H1 (cell line): ENCODE data around the gene FXYD5. TPM values are rescaled to one million over a fixed set of nuclear protein-coding genes. Genes with fewer than 3 reads are reported as not detected.

Experiments
- CTCF ChIA-PET: fragments of 300-600 bp; sonication (Branson Sonifier 250); formaldehyde crosslinking; loops from one replicate; lab custom pipeline; 2021; ENCODE audit not compliant: partially characterized antibody; lab: Charles Lee
- POLR2A ChIA-PET: fragments of 300-600 bp; sonication (Branson Sonifier 250); formaldehyde crosslinking; loops from one replicate; lab custom pipeline; 2021; ENCODE audit warnings: inconsistent platforms; ENCODE audit not compliant: partially characterized antibody; lab: Charles Lee
- DNase-seq, 2 experiments: peaks; one replicate each; pipeline versions ENCODE4 v3.0.0 to v3.0.0-alpha.2; 2010 to 2022; ENCODE audit warnings: low spot score in 2 of 2, low read depth in 1 of 2, mixed read lengths in 1 of 2
- FAIRE-seq: peaks from 2 replicates; lab custom pipeline; 2011; peaks lifted over from hg19 to GRCh38; lab: Jason Lieb, UNC
- H2AFZ ChIP-seq: 2 replicates; pipeline ENCODE4 v1.8.1; 2012; ENCODE audit warnings: low read length, inconsistent platforms
- H2AK5ac ChIP-seq: 2 replicates; pipeline ENCODE4 v1.6.1; 2013; ENCODE audit warnings: low read depth, low read length
- H2BK120ac ChIP-seq: replicated peaks from 2 replicates; pipeline ENCODE3; 2013; ENCODE audit warnings: low read depth, low read length, inconsistent platforms
- H2BK12ac ChIP-seq: 2 replicates; pipeline ENCODE4 v1.6.1; 2013; ENCODE audit warnings: low read depth, low read length
- H2BK15ac ChIP-seq: 2 replicates; pipeline ENCODE4 v1.6.1; 2013; ENCODE audit warnings: low read length
- H2BK20ac ChIP-seq: 2 replicates; pipeline ENCODE4 v1.6.1; 2013; ENCODE audit warnings: low read length
- H2BK5ac ChIP-seq: 2 replicates; pipeline ENCODE4 v1.6.1; 2013; ENCODE audit warnings: low read depth, low read length
- H3K14ac ChIP-seq: 2 replicates; pipeline ENCODE4 v1.6.1; 2013; ENCODE audit warnings: inconsistent platforms; ENCODE audit not compliant: insufficient read length
- H3K18ac ChIP-seq: 2 replicates; pipeline ENCODE4 v1.6.1; 2013; ENCODE audit warnings: low read length; ENCODE audit errors: extremely low read depth
- H3K23ac ChIP-seq: 2 replicates; pipeline ENCODE4 v1.6.1; 2013; ENCODE audit warnings: inconsistent platforms; ENCODE audit not compliant: insufficient read length
- H3K23me2 ChIP-seq: 2 replicates; pipeline ENCODE4 v1.6.1; 2013; ENCODE audit warnings: low read depth, low read length
- H3K27ac ChIP-seq: 2 replicates; pipeline ENCODE4 v1.6.1; 2011; ENCODE audit warnings: low read depth, low read length, inconsistent platforms
- H3K27me3 ChIP-seq, 4 experiments: replicated peaks in 1 of 4; 1 replicate in 1 of 4; 2 replicates in 3 of 4; pipeline versions ENCODE4 v1.6.1 to v1.8.1; 2011 to 2013; ENCODE audit warnings: low read length in 3 of 4, mild to moderate bottlenecking in 3 of 4, inconsistent platforms in 2 of 4, mixed read lengths in 2 of 4, moderate library complexity in 1 of 4; ENCODE audit not compliant: control insufficient read depth in 3 of 4, insufficient read depth in 3 of 4; ENCODE audit errors: extremely low read depth in 1 of 4
- H3K36me3 ChIP-seq, 4 experiments: 2 replicates each; pipeline versions ENCODE4 v1.6.1 to v1.8.1; 2011 to 2013; ENCODE audit warnings: mild to moderate bottlenecking in 4 of 4, low read length in 3 of 4, moderate library complexity in 2 of 4, control low read depth in 1 of 4, inconsistent platforms in 1 of 4; ENCODE audit not compliant: insufficient read depth in 4 of 4, control insufficient read depth in 2 of 4
- H3K4ac ChIP-seq: replicated peaks from 2 replicates; pipeline ENCODE3; 2013; ENCODE audit warnings: low read length, low read depth, mixed read lengths, inconsistent platforms; ENCODE audit not compliant: insufficient read length
- H3K4me1 ChIP-seq, 4 experiments: replicated peaks in 1 of 4; 1 replicate in 1 of 4; 2 replicates in 3 of 4; pipeline versions ENCODE4 v1.6.1 to v1.8.1; 2011 to 2013; ENCODE audit warnings: low read length in 3 of 4, inconsistent platforms in 2 of 4, mixed read lengths in 1 of 4; ENCODE audit not compliant: insufficient read depth in 4 of 4, control insufficient read depth in 3 of 4
- H3K4me2 ChIP-seq, 2 experiments: 2 replicates each; pipeline versions ENCODE4 v1.6.1 to v1.8.1; 2011 to 2013; ENCODE audit warnings: low read depth in 2 of 2, low read length in 2 of 2, control low read depth in 1 of 2, inconsistent platforms in 1 of 2, mild to moderate bottlenecking in 1 of 2; ENCODE audit not compliant: insufficient read depth in 1 of 2
- H3K4me3 ChIP-seq, 4 experiments: fragments of 200-600, 300-600 bp in 1 of 4; sonication (generic), shearing (Covaris generic), sonication (Bioruptor Twin) in 1 of 4; 2 replicates each; pipeline versions ENCODE4 v1.5.1 to v1.8.1; 2011 to 2016; ENCODE audit warnings: low read length in 4 of 4, low read depth in 3 of 4, control low read depth in 2 of 4, inconsistent platforms in 2 of 4, mild to moderate bottlenecking in 2 of 4, mixed read lengths in 1 of 4, moderate library complexity in 1 of 4; ENCODE audit not compliant: insufficient read depth in 2 of 4; ENCODE audit errors: extremely low read depth in 1 of 4
- H3K56ac ChIP-seq: replicated peaks from 2 replicates; pipeline ENCODE3; 2013; ENCODE audit warnings: low read depth, mild to moderate bottlenecking, mixed read lengths, low read length, inconsistent platforms; ENCODE audit not compliant: insufficient read length
- H3K79me1 ChIP-seq: 2 replicates; pipeline ENCODE4 v1.6.1; 2013; ENCODE audit warnings: low read depth, low read length, control low read depth
- H3K79me2 ChIP-seq, 2 experiments: 2 replicates each; pipeline versions ENCODE4 v1.6.1 to v1.8.1; 2012 to 2013; ENCODE audit warnings: low read length in 2 of 2, mild to moderate bottlenecking in 2 of 2, inconsistent platforms in 1 of 2; ENCODE audit not compliant: insufficient read depth in 2 of 2, control insufficient read depth in 1 of 2
- H3K9ac ChIP-seq, 4 experiments: replicated peaks in 1 of 4; 1 replicate in 1 of 4; 2 replicates in 3 of 4; pipeline versions ENCODE4 v1.6.1 to v1.8.1; 2011 to 2013; ENCODE audit warnings: low read depth in 3 of 4, low read length in 3 of 4, control low read depth in 2 of 4, mild to moderate bottlenecking in 2 of 4, moderate library complexity in 2 of 4, inconsistent platforms in 1 of 4; ENCODE audit errors: extremely low read depth in 1 of 4
- H3K9me3 ChIP-seq, 2 experiments: 2 replicates each; pipeline versions ENCODE4 v1.6.1 to v1.8.1; 2012 to 2013; ENCODE audit warnings: mild to moderate bottlenecking in 2 of 2, moderate library complexity in 2 of 2, control low read depth in 1 of 2, inconsistent platforms in 1 of 2, low read depth in 1 of 2, low read length in 1 of 2, mixed read lengths in 1 of 2; ENCODE audit not compliant: insufficient read depth in 2 of 2
- H4K20me1 ChIP-seq, 2 experiments: replicated peaks in 1 of 2; 2 replicates each; pipeline versions ENCODE3 to v1.8.1; 2011 to 2013; ENCODE audit warnings: inconsistent platforms in 2 of 2, low read length in 2 of 2, mild to moderate bottlenecking in 1 of 2; ENCODE audit not compliant: insufficient read depth in 2 of 2, control insufficient read depth in 1 of 2
- H4K5ac ChIP-seq: 2 replicates; pipeline ENCODE4 v1.6.1; 2013; ENCODE audit warnings: low read length, low read depth, mixed read lengths, inconsistent platforms; ENCODE audit not compliant: insufficient read length
- H4K8ac ChIP-seq: 2 replicates; pipeline ENCODE4 v1.8.0; 2013; ENCODE audit warnings: mild to moderate bottlenecking, moderate library complexity, low read length, inconsistent platforms; ENCODE audit not compliant: insufficient read depth; ENCODE audit errors: extremely low read depth
- H4K91ac ChIP-seq: replicated peaks from 2 replicates; pipeline ENCODE3; 2013; ENCODE audit warnings: low read length, mixed read lengths, inconsistent platforms; ENCODE audit not compliant: insufficient read length
- E2F6 ChIP-seq: IDR thresholded peaks from 2 replicates; pipeline ENCODE4 v1.6.1; 2012; ENCODE audit warnings: inconsistent platforms
- EP300 ChIP-seq, 2 experiments: IDR thresholded peaks; 1 replicate in 1 of 2; 2 replicates in 1 of 2; pipeline ENCODE4 v1.6.1; 2011 to 2012; ENCODE audit warnings: low read depth in 2 of 2, low read length in 2 of 2, mild to moderate bottlenecking in 2 of 2, borderline replicate concordance in 1 of 2, inconsistent platforms in 1 of 2, moderate library complexity in 1 of 2
- GABPA ChIP-seq: IDR thresholded peaks from 2 replicates; pipeline ENCODE4 v1.6.1; 2011; ENCODE audit warnings: mild to moderate bottlenecking, low read length, moderate library complexity, borderline replicate concordance; ENCODE audit not compliant: insufficient read depth
- JUN ChIP-seq: IDR thresholded peaks from 2 replicates; pipeline ENCODE4 v1.6.1; 2011; ENCODE audit warnings: low read depth, mild to moderate bottlenecking, improper control_type of control experiment, low read length
- KDM1A ChIP-seq: fragments of 200-600, 300-600 bp; sonication (generic); IDR thresholded peaks from 2 replicates; pipeline ENCODE4 v1.7.1; 2016; ENCODE audit warnings: mild to moderate bottlenecking, low read length, borderline replicate concordance
- MAFK ChIP-seq: IDR thresholded peaks from 2 replicates; pipeline ENCODE4 v1.6.1; 2012; ENCODE audit warnings: low read depth, mild to moderate bottlenecking, improper control_type of control experiment, low read length
- POLR2AphosphoS5 ChIP-seq: IDR thresholded peaks from 2 replicates; pipeline ENCODE4 v1.6.1; 2011; ENCODE audit warnings: low read depth, low read length
- POU5F1 ChIP-seq: IDR thresholded peaks from 2 replicates; pipeline ENCODE4 v1.6.1; 2011; ENCODE audit warnings: low read depth, mild to moderate bottlenecking, low read length, moderate library complexity
- RXRA ChIP-seq: IDR thresholded peaks from 2 replicates; pipeline ENCODE4 v1.6.1; 2011; ENCODE audit warnings: low read depth, mild to moderate bottlenecking, low read length, moderate library complexity; ENCODE audit not compliant: insufficient read depth
- TAF7 ChIP-seq: optimal IDR thresholded peaks from 2 replicates; pipeline ENCODE3; 2011; ENCODE audit warnings: low read depth, mild to moderate bottlenecking, inconsistent platforms, low read length, moderate library complexity, borderline replicate concordance
- WGBS, 2 experiments: shearing (Covaris generic) in 1 of 2; methylation state at CpG; one replicate each; pipeline versions ENCODE4 v1.1.6 to v1.1.7; 2013 to 2015; ENCODE audit warnings: low lambda C conversion rate in 2 of 2, mixed read lengths in 2 of 2, inconsistent platforms in 1 of 2, low coverage in 1 of 2, missing lambda C conversion rate in 1 of 2; ENCODE audit not compliant: insufficient replicate concordance in 2 of 2, insufficient coverage in 1 of 2, insufficient read length in 1 of 2; ENCODE audit errors: extremely low coverage in 1 of 2, missing lambda C conversion rate in 1 of 2; 5-methylcytosine and 5-hydroxymethylcytosine counted together
- polyA plus RNA-seq, 7 experiments: library from polyadenylated mRNA; depleted of rRNA in 3 of 7; stranded (reverse) in 5 of 7; unstranded in 2 of 7; fragments of >200 nt in 5 of 7; fragments of 200-250 nt in 2 of 7; gene quantifications; 1 replicate in 5 of 7; 2 replicates in 1 of 7; 4 replicates in 1 of 7; pipeline versions ENCODE4 v1.2.1 to v1.2.3, GENCODE V29; 2011 to 2013; ENCODE audit warnings: missing spikeins in 2 of 7, mixed read lengths in 2 of 7
- total RNA-seq: library from RNA; stranded (reverse); fragmentation: NEBNext Ultra II Directional; extraction: Animal tissue kit (Norgen Biotek cat#: 25700); gene quantifications from 2 replicates; pipeline ENCODE4 v1.2.1, GENCODE V29; 2021

FXYD5 gene
- total and polyA plus RNA-seq, 2 of the 8 experiments (the other 6 are each of a cell fraction or from before 2014, with no cell fraction given), result 99.0 to 191 TPM

GRCh38 chr19:35162471-35163326 is 8.2 kb downstream of the FXYD5 start:
- H4K5ac ChIP-seq, result no peak overlapping the region
- peaks cover 0 to 3% of the 10 kb centered on the region in 2 experiments for H4K20me1 ChIP-seq
- no peaks in the 10 kb centered on the region for H3K79me2 ChIP-seq
- no peaks in the 10 kb centered on the region for H3K23me2 ChIP-seq
- H3K4ac ChIP-seq, result no peak overlapping the region
- H2BK120ac ChIP-seq, result no peak overlapping the region
- H3K9me3 ChIP-seq, result 0 out of 4 replicates have a peak, but pooled peaks cover 0 to 2% of the 10 kb centered on the region in 2 experiments
- H3K18ac ChIP-seq, result no peak overlapping the region
- H3K9ac ChIP-seq, result no peak overlapping the region
- no peak overlapping the region for H2BK15ac ChIP-seq
- H3K27me3 ChIP-seq, result no peaks in the 10 kb centered on the region
- no peak overlapping the region for H3K23ac ChIP-seq
- CTCF ChIA-PET, result interaction anchor here (0.7 to 2.4 kb wide), 8 partner anchors 9 to 56 kb away, joined by 3 to 13 read pairs (median 4); partner anchors contain the start of gene FXYD5
- H4K8ac ChIP-seq, result no peak overlapping the region
- POLR2A ChIA-PET, result interaction anchor here (0.8 to 2.4 kb wide), 9 partner anchors 8 to 96 kb away, joined by 3 to 21 read pairs (median 3); partner anchors contain the start of genes FXYD5 and FXYD7
- no peak overlapping the region for H3K4me2 ChIP-seq
- TF ChIP-seq GABPA (no peak), RXRA (no peak), POLR2AphosphoS5 (no peak), EP300 (IDR thresholded peaks at IDR 0.05; ENCODE audit: borderline replicate concordance in 1 of 2, low read depth in 2 of 2, low read length in 2 of 2) (no peak), MAFK (no peak), KDM1A (no peak; the same call in 1 of the 2 replicates), JUN (no peak), TAF7 (no peak), E2F6 (no peak), POU5F1 (no peak)
- H3K14ac ChIP-seq, result no peak overlapping the region
- no peak overlapping the region for H4K91ac ChIP-seq
- H2AFZ ChIP-seq, result no peak overlapping the region
- H2BK12ac ChIP-seq, result no peak overlapping the region
- H3K56ac ChIP-seq, result no peak overlapping the region
- H3K27ac ChIP-seq, result no peak overlapping the region
- WGBS, 2 experiments, result 92% methylated on average over 6 of the region's 6 CpGs; no CpG with 5 or more reads in 1 of the 2 experiments
- H3K79me1 ChIP-seq, result no peaks in the 10 kb centered on the region; the same call in 1 of the 2 replicates
- peaks cover 10 to 68% (median 45%) of the 10 kb centered on the region in 4 experiments; a peak in 7 of 8 replicates for H3K36me3 ChIP-seq
- no peak overlapping the region for H3K4me3 ChIP-seq
- H2AK5ac ChIP-seq, result no peak overlapping the region
- FAIRE-seq (no peak), DNase-seq (no peak)
- no peak overlapping the region for H2BK5ac ChIP-seq
- no peak overlapping the region for H2BK20ac ChIP-seq
- no peaks in the 10 kb centered on the region for H3K4me1 ChIP-seq
